SK-N-SH (cell line): ENCODE measurements around the gene SCN8A. TPM values are rescaled to one million over a fixed set of nuclear protein-coding genes. Genes with fewer than 3 reads are reported as not detected.

Experiments
- CTCF ChIA-PET: fragments of 300-600, 350-600 bp; formaldehyde crosslinking; extraction: SDS; loops from one replicate; lab custom pipeline; 2021; lab: Yijun Ruan, JAX
- POLR2A ChIA-PET: fragments of 350-600 bp; sonication (Branson Sonifier 250); formaldehyde crosslinking; extraction: SDS; loops from one replicate; lab custom pipeline; 2020; ENCODE audit warnings: antibody characterized with exemption, inconsistent platforms; lab: Yijun Ruan, JAX
- DNase-seq: peaks from one replicate; pipeline ENCODE4 v3.0.0; 2012
- H2AFZ ChIP-seq: fragments of 200-600 bp; sonication (generic); 2 replicates; pipeline ENCODE4 v1.8.1; 2016; ENCODE audit warnings: antibody characterized with exemption, mild to moderate bottlenecking, low read depth
- H3F3A ChIP-seq: fragments of 200-600 bp; sonication (generic); replicated peaks from 2 replicates; pipeline ENCODE3; 2016; ENCODE audit warnings: antibody characterized with exemption, mild to moderate bottlenecking; ENCODE audit not compliant: insufficient read depth
- H3K27ac ChIP-seq, 2 experiments: fragments of 200-500 bp in 1 of 2; fragments of 200-600 bp in 1 of 2; sonication (Bioruptor generic) in 1 of 2; sonication (generic), shearing (Covaris generic) in 1 of 2; 2 replicates each; pipeline versions ENCODE4 v1.5.1 to v1.6.1; 2014 to 2016; ENCODE audit warnings: low read depth in 2 of 2, inconsistent platforms in 1 of 2, low read length in 1 of 2, mild to moderate bottlenecking in 1 of 2, mixed read lengths in 1 of 2
- H3K27me3 ChIP-seq: fragments of 200-600 bp; sonication (generic), shearing (Covaris generic); 2 replicates; pipeline ENCODE4 v1.6.1; 2016; ENCODE audit warnings: mixed run types; ENCODE audit not compliant: insufficient read depth
- H3K36me3 ChIP-seq, 2 experiments: fragments of 200-500 bp in 1 of 2; fragments of 200-600 bp in 1 of 2; sonication (Bioruptor generic) in 1 of 2; sonication (generic) in 1 of 2; replicated peaks in 1 of 2; 2 replicates each; pipeline versions ENCODE3 to v1.5.1; 2014 to 2016; ENCODE audit warnings: low read length in 1 of 2, mild to moderate bottlenecking in 1 of 2; ENCODE audit not compliant: insufficient read depth in 2 of 2, control insufficient read depth in 1 of 2
- H3K4me1 ChIP-seq, 2 experiments: fragments of 200-500 bp in 1 of 2; fragments of 200-600 bp in 1 of 2; sonication (Bioruptor generic) in 1 of 2; sonication (generic), shearing (Covaris generic) in 1 of 2; 2 replicates each; pipeline versions ENCODE4 v1.5.1 to v1.6.1; 2014 to 2016; ENCODE audit warnings: low read depth in 1 of 2, low read length in 1 of 2, mixed run types in 1 of 2; ENCODE audit not compliant: insufficient read depth in 2 of 2, control insufficient read depth in 1 of 2
- H3K4me2 ChIP-seq: fragments of 200-600 bp; sonication (generic), shearing (Covaris generic); 2 replicates; pipeline ENCODE4 v1.6.1; 2017; ENCODE audit warnings: mixed run types
- H3K4me3 ChIP-seq, 2 experiments: fragments of 200-500 bp in 1 of 2; fragments of 200-600 bp in 1 of 2; sonication (Bioruptor generic) in 1 of 2; sonication (generic), shearing (Covaris generic) in 1 of 2; 2 replicates each; pipeline versions ENCODE4 v1.5.1 to v1.8.1; 2014 to 2016; ENCODE audit warnings: low read depth in 2 of 2, inconsistent platforms in 1 of 2, low read length in 1 of 2, mild to moderate bottlenecking in 1 of 2, mixed read lengths in 1 of 2, moderate library complexity in 1 of 2
- H3K79me2 ChIP-seq: fragments of 200-600 bp; sonication (generic); 2 replicates; pipeline ENCODE4 v1.8.1; 2017; ENCODE audit warnings: mild to moderate bottlenecking; ENCODE audit not compliant: insufficient read depth
- H3K9ac ChIP-seq: fragments of 200-600 bp; sonication (generic); 2 replicates; pipeline ENCODE4 v1.6.1; 2017; ENCODE audit warnings: mixed run types
- H3K9me2 ChIP-seq: fragments of 200-600 bp; sonication (generic); 2 replicates; pipeline ENCODE4 v1.6.1; 2017; ENCODE audit warnings: mixed run types
- H3K9me3 ChIP-seq: fragments of 200-600 bp; sonication (generic); 2 replicates; pipeline ENCODE4 v1.6.1; 2017; ENCODE audit warnings: mixed run types, mild to moderate bottlenecking, moderate library complexity
- H4K20me1 ChIP-seq: fragments of 200-600 bp; sonication (generic); 2 replicates; pipeline ENCODE4 v1.6.1; 2017; ENCODE audit warnings: mild to moderate bottlenecking, mixed run types; ENCODE audit not compliant: insufficient read depth
- ELF1 ChIP-seq: IDR thresholded peaks from 2 replicates; pipeline ENCODE4 v1.4.0; 2012
- EZH2phosphoT487 ChIP-seq: fragments of 200-600 bp; sonication (generic); IDR thresholded peaks from 2 replicates; pipeline ENCODE4 v1.6.1; 2017; ENCODE audit warnings: low read depth, mixed run types, mild to moderate bottlenecking, antibody characterized with exemption, moderate library complexity, borderline replicate concordance
- FOXM1 ChIP-seq: IDR thresholded peaks from 2 replicates; pipeline ENCODE4 v1.4.0; 2012; ENCODE audit warnings: low read depth, mild to moderate bottlenecking
- GABPA ChIP-seq: IDR thresholded peaks from 2 replicates; pipeline ENCODE4 v1.4.0; 2012; ENCODE audit warnings: low read depth, mild to moderate bottlenecking
- GATA2 ChIP-seq: sonication (generic); formaldehyde crosslinking; IDR thresholded peaks from 2 replicates; pipeline ENCODE4 v1.5.0; 2020; ENCODE audit warnings: mild to moderate bottlenecking, missing genetic modification reagents
- JUND ChIP-seq: IDR thresholded peaks from 2 replicates; pipeline ENCODE4 v1.4.0; 2012
- MEF2A ChIP-seq: IDR thresholded peaks from 2 replicates; pipeline ENCODE4 v1.4.0; 2012; ENCODE audit warnings: low read depth, borderline replicate concordance
- MXI1 ChIP-seq: IDR thresholded peaks from 2 replicates; pipeline ENCODE4 v1.6.1; 2012; ENCODE audit warnings: mild to moderate bottlenecking, low read depth, low read length, improper control_type of control experiment
- POLR2AphosphoS5 ChIP-seq: IDR thresholded peaks from 2 replicates; pipeline ENCODE4 v1.6.1; 2012; ENCODE audit warnings: low read depth, low read length
- RAD21 ChIP-seq: IDR thresholded peaks from 2 replicates; pipeline ENCODE4 v1.6.1; 2012; ENCODE audit warnings: mild to moderate bottlenecking, low read length
- SMC3 ChIP-seq: IDR thresholded peaks from 2 replicates; pipeline ENCODE4 v1.6.1; 2012; ENCODE audit warnings: low read depth, low read length, improper control_type of control experiment
- WGBS: methylation state at CpG from one replicate; pipeline ENCODE4 v1.1.6; 2017; ENCODE audit warnings: low lambda C conversion rate; 5-methylcytosine and 5-hydroxymethylcytosine counted together
- polyA plus RNA-seq, 3 experiments: library from polyadenylated mRNA; depleted of rRNA; stranded (reverse); fragments of >200 nt; gene quantifications; 2 replicates each; pipeline ENCODE4 v1.2.3, GENCODE V29; 2012
- TF ChIP-seq, protein P1 (sequence below): fragments of 150-350 bp; IDR thresholded peaks from 2 replicates; pipeline ENCODE4 v1.6.1; 2016; ENCODE audit warnings: mild to moderate bottlenecking, low read depth, low read length
- TF ChIP-seq, protein P2 (sequence below): fragments of 150-350 bp; IDR thresholded peaks from 2 replicates; pipeline ENCODE4 v1.6.1; 2017; ENCODE audit warnings: antibody characterized with exemption, low read length, low read depth, borderline replicate concordance
- TF ChIP-seq, protein P3 (sequence below): IDR thresholded peaks from 2 replicates; pipeline ENCODE4 v1.4.0; 2012; ENCODE audit warnings: low read depth
- TF ChIP-seq, protein P4 (sequence below): fragments of 200-600 bp; sonication (generic); IDR thresholded peaks from 2 replicates; pipeline ENCODE4 v1.6.1; 2017; ENCODE audit warnings: antibody characterized with exemption, mild to moderate bottlenecking, moderate library complexity

Gene SCN8A
- polyA plus RNA-seq, 1 of the 3 experiments (the other 2 are of a cell fraction), result 7.1 TPM

DNA sequence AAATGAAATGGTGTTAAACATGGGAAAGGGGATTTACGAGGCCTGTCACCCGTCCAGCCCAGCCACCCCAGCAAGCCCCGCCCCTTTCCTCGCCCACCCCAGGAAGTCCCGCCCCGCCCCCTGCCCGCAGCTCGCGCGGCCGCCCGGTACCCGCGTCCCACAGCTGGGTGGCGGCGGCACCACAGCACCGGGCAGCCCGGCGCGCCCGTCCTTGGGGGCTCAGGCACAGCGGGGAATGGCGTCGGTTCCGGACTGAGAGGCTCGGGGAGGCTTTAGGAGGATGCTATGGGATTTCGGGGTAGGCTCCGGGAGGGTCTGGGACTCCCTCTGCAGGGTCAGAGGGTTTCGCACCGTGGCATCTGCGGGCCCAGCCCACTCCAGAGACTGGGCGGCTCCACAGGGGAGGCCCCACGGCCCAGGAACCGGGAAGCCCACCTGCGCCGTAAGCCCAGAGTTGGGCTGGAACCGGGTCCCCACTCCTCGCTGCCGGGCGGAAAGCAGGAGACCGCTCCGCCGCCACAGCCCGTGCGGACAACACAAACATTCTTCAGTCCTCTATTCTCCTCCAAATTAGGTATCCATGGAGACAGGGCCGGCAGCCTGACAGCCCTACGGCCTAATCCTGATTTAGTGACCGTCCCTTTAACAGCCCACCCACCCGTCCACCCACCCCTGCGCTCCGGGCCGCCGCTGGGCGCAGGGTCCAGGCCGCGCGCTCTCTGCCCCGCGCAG is 256.0 kb downstream of the SCN8A start:
- H3K4me1 ChIP-seq, result peaks cover 0 to 42% of the 10 kb centered on the region in 2 experiments; a peak in 2 of 4 replicates
- peak overlapping the region; percentile 76 for H3K4me2 ChIP-seq
- no peak overlapping the region; the same call in 1 of the 2 replicates for H3K9ac ChIP-seq
- H3K27ac ChIP-seq, result peak overlapping the region in 1 of 2 experiments; percentile 90; a peak in 2 of 4 replicates
- H3K36me3 ChIP-seq, result no peaks in the 10 kb centered on the region
- CTCF ChIA-PET, result interaction anchor here (0.9 to 3.5 kb wide), 5 partner anchors 18 to 426 kb away, joined by 3 to 16 read pairs (median 5); no protein-coding TSS in a partner anchor
- no peaks in the 10 kb centered on the region for H3F3A ChIP-seq
- no peaks in the 10 kb centered on the region for H3K9me2 ChIP-seq
- no peaks in the 10 kb centered on the region for H3K79me2 ChIP-seq
- no peaks in the 10 kb centered on the region for H4K20me1 ChIP-seq
- DNase-seq, result peak; percentile 94
- H3K9me3 ChIP-seq, result no peaks in the 10 kb centered on the region
- TF ChIP-seq GABPA, result no peak
- TF ChIP-seq MXI1, result peak; percentile 31; the same call in 1 of the 2 replicates
- peaks cover 12% of the 10 kb centered on the region; the same call in 1 of the 2 replicates for H3K27me3 ChIP-seq
- H2AFZ ChIP-seq, result peak overlapping the region; percentile 84; the same call in 1 of the 2 replicates
- peak overlapping the region; percentile 61 to 63 for H3K4me3 ChIP-seq
- POLR2A ChIA-PET, result no interaction called here
- 2% methylated on average over 20 of the region's 59 CpGs for WGBS

DNA sequence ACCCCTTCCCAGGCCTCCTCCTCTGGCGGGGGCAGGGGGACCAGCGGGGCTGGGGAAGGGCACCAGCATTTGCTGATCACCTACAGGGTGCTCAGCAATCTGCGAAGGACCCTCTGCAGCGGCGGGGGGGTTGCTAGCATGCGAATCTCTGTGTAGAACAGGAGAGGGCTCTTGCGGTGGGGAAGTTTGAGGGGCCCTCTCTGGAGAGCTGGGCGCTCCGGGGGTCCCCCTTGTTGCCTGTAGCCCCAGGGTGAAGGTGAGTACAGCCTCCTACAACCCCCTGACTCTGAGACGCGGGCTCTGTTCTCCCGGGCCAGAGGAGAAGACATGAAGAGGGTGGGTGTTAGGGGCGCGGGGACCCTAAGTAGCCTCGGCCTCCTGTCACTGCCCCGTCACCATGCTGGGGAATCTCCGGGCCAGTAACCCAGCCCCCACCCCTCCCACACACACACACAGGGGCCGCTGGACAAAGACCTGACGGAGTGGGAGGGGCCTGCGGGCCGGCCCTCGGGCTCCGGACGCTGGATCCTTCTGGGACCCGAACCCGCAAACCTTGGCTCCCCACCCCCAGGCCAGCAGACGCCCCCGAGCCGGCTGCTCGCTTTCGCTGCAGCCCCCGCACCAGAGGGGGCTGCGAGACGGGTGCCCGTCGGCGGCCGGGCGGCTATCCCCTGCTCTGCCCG is 256.8 kb downstream of the SCN8A start:
- Histone ChIP-seq H3K9me2 (no peaks in the 10 kb centered on the region), H3F3A (no peaks in the 10 kb centered on the region), H3K27me3 (peaks cover 7% of the 10 kb centered on the region; the same call in 1 of the 2 replicates), H3K27ac (peak overlapping the region in 1 of 2 experiments; percentile 84; a peak in 2 of 4 replicates), H3K9ac (no peak overlapping the region), H2AFZ (peak overlapping the region; percentile 84; the same call in 1 of the 2 replicates), H3K79me2 (no peaks in the 10 kb centered on the region), H3K4me2 (peak overlapping the region; percentile 76), H3K9me3 (no peaks in the 10 kb centered on the region), H3K4me3 (peak overlapping the region; percentile 61 to 63), H3K36me3 (no peaks in the 10 kb centered on the region), H3K4me1 (peaks cover 0 to 45% of the 10 kb centered on the region in 2 experiments; a peak in 2 of 4 replicates), H4K20me1 (no peaks in the 10 kb centered on the region)
- DNase-seq, result peak; percentile 85
- CTCF ChIA-PET, result interaction anchor here (3.5 to 6.0 kb wide), 2 partner anchors 24 to 27 kb away, joined by 16 to 25 read pairs; no protein-coding TSS in a partner anchor
- WGBS, result 3% methylated on average over 15 of the region's 40 CpGs
- POLR2A ChIA-PET, result no interaction called here
- no peak for TF ChIP-seq GATA2
- TF ChIP-seq, protein P1, sequence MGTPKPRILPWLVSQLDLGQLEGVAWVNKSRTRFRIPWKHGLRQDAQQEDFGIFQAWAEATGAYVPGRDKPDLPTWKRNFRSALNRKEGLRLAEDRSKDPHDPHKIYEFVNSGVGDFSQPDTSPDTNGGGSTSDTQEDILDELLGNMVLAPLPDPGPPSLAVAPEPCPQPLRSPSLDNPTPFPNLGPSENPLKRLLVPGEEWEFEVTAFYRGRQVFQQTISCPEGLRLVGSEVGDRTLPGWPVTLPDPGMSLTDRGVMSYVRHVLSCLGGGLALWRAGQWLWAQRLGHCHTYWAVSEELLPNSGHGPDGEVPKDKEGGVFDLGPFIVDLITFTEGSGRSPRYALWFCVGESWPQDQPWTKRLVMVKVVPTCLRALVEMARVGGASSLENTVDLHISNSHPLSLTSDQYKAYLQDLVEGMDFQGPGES, result no peak
- no peak for TF ChIP-seq RAD21
- peak; percentile 38; the same call in 1 of the 2 replicates for TF ChIP-seq MXI1

DNA sequence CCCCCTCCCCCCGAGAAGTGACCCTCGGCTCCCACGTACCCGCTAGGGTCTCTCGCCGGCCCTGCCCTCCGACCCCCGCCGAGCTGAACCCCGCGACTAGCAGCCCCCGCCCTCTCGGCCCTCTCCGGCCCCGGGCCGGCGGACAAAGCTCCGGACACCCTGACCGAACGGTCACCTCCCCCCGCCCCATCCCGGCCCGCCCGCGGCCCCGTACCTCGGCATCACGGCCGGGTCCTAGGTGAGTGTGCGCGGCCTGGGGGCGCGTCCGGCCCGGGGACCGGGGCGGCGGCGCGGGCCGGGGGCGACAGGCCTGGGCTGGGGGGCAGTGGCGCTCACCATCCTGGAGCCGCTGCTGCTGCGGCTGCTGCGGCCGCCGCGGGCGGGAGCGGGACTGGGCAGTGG is 257.3 kb downstream of the SCN8A start, which contains the start of gene FIGNL2:
TSS of gene FIGNL2 (minus strand) at position 393 of the 402 bp plus-strand sequence. CDS start 26,305 bp downstream, outside the sequence.
- H3K79me2 ChIP-seq, result no peaks in the 10 kb centered on the region
- peak within 1 kb of the TSS in 1 of 2 experiments; percentile 84; a peak in 2 of 4 replicates for H3K27ac ChIP-seq
- 5% methylated on average over 4 of the region's 51 CpGs for WGBS
- peak within 1 kb of the TSS; percentile 76 for H3K4me2 ChIP-seq
- H2AFZ ChIP-seq, result peak within 1 kb of the TSS; percentile 84; the same call in 1 of the 2 replicates
- H3K36me3 ChIP-seq, result no peaks in the 10 kb centered on the region
- peak within 1 kb of the TSS; percentile 61 to 63 for H3K4me3 ChIP-seq
- ChIA-PET CTCF (interaction anchor here (1.1 to 6.0 kb wide), 3 partner anchors 20 to 26 kb away, joined by 4 to 25 read pairs (median 16); no protein-coding TSS in a partner anchor), POLR2A (no interaction called here)
- H4K20me1 ChIP-seq, result no peaks in the 10 kb centered on the region
- H3K9me2 ChIP-seq, result no peaks in the 10 kb centered on the region
- H3K4me1 ChIP-seq, result peaks cover 0 to 48% of the 10 kb centered on the region in 2 experiments; a peak in 2 of 4 replicates
- H3F3A ChIP-seq, result no peaks in the 10 kb centered on the region
- no peaks in the 10 kb centered on the region for H3K9me3 ChIP-seq
- H3K9ac ChIP-seq, result no peak within 1 kb of the TSS
- no peak for DNase-seq
- peaks cover 7% of the 10 kb centered on the region; the same call in 1 of the 2 replicates for H3K27me3 ChIP-seq
- TF ChIP-seq POLR2AphosphoS5 (no peak), MEF2A (no peak), JUND (no peak), ELF1 (no peak), EZH2phosphoT487 (no peak), SMC3 (no peak), MXI1 (no peak), FOXM1 (no peak)
- TF ChIP-seq, protein P2, sequence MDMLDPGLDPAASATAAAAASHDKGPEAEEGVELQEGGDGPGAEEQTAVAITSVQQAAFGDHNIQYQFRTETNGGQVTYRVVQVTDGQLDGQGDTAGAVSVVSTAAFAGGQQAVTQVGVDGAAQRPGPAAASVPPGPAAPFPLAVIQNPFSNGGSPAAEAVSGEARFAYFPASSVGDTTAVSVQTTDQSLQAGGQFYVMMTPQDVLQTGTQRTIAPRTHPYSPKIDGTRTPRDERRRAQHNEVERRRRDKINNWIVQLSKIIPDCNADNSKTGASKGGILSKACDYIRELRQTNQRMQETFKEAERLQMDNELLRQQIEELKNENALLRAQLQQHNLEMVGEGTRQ, result no peak
- TF ChIP-seq, protein P3, sequence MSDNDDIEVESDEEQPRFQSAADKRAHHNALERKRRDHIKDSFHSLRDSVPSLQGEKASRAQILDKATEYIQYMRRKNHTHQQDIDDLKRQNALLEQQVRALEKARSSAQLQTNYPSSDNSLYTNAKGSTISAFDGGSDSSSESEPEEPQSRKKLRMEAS, result no peak
- TF ChIP-seq, protein P4, sequence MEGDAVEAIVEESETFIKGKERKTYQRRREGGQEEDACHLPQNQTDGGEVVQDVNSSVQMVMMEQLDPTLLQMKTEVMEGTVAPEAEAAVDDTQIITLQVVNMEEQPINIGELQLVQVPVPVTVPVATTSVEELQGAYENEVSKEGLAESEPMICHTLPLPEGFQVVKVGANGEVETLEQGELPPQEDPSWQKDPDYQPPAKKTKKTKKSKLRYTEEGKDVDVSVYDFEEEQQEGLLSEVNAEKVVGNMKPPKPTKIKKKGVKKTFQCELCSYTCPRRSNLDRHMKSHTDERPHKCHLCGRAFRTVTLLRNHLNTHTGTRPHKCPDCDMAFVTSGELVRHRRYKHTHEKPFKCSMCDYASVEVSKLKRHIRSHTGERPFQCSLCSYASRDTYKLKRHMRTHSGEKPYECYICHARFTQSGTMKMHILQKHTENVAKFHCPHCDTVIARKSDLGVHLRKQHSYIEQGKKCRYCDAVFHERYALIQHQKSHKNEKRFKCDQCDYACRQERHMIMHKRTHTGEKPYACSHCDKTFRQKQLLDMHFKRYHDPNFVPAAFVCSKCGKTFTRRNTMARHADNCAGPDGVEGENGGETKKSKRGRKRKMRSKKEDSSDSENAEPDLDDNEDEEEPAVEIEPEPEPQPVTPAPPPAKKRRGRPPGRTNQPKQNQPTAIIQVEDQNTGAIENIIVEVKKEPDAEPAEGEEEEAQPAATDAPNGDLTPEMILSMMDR, result no peak
